HCT116 (cell line): Measurements from ENCODE around the gene LRRC70. TPM values are rescaled to one million over a fixed set of nuclear protein-coding genes. Genes with fewer than 3 reads are reported as not detected.

Source experiments
- ATAC-seq: fragments of 200-7000 bp; cut with Tn5 transposase; 2 replicates; pipeline ENCODE4 v1.9.1; 2020; ENCODE audit warnings: mild to moderate bottlenecking, moderate library complexity
- BruUV-seq: library from RNA; stranded (reverse); fragments of 400-500 nt; replicated peaks from 2 replicates; lab custom pipeline; 2021; lab: Mats Ljungman, UMichigan
- CTCF ChIA-PET: fragments of 300-600 bp; sonication (Branson Sonifier 250); formaldehyde crosslinking; loops from one replicate; lab custom pipeline; 2021; ENCODE audit warnings: antibody characterized with exemption; lab: Charles Lee
- POLR2A ChIA-PET: fragments of 300-600, 350-600 bp; sonication (Branson Sonifier 250); formaldehyde crosslinking; loops from one replicate; lab custom pipeline; 2021; ENCODE audit warnings: antibody characterized with exemption; lab: Charles Lee
- RAD21 ChIA-PET, 2 experiments: fragments of 300-600 bp; sonication (Branson Sonifier 250); formaldehyde crosslinking; loops; one replicate each; lab custom pipeline; 2023; ENCODE audit warnings: low total read pairs in 2 of 2; ENCODE audit not compliant: uncharacterized antibody in 2 of 2, unreplicated experiment in 2 of 2, low non-redundant PET in 1 of 2; lab: Charles Lee
- DNase-seq: peaks from one replicate; pipeline ENCODE4 v3.0.0-alpha.2; 2010; ENCODE audit warnings: low read depth, low spot score
- H2AFZ ChIP-seq: fragments of 200-600 bp; shearing (Covaris generic), sonication (generic); 2 replicates; pipeline ENCODE4 v1.6.1; 2017; ENCODE audit warnings: low read depth, mixed run types, mixed read lengths, antibody characterized with exemption, low read length; ENCODE audit not compliant: poor library complexity, severe bottlenecking
- H3K27ac ChIP-seq: 2 replicates; pipeline ENCODE4 v1.5.1; 2012; ENCODE audit warnings: low read depth, low read length
- H3K27me3 ChIP-seq: fragments of 200-600 bp; sonication (generic); 2 replicates; pipeline ENCODE4 v1.6.1; 2016; ENCODE audit warnings: mixed run types, low read length, mixed read lengths; ENCODE audit not compliant: insufficient read depth
- H3K36me3 ChIP-seq, 2 experiments: fragments of 200-500 bp in 1 of 2; fragments of 200-600 bp in 1 of 2; sonication (Bioruptor generic) in 1 of 2; sonication (generic) in 1 of 2; 2 replicates each; pipeline versions ENCODE4 v1.5.1 to v1.6.1; 2014 to 2016; ENCODE audit warnings: low read length in 2 of 2, inconsistent platforms in 1 of 2, mixed read lengths in 1 of 2, mixed run types in 1 of 2; ENCODE audit not compliant: insufficient read depth in 2 of 2, control insufficient read depth in 1 of 2
- H3K4me1 ChIP-seq, 2 experiments: fragments of 200-600 bp in 1 of 2; sonication (generic) in 1 of 2; 2 replicates each; pipeline versions ENCODE4 v1.5.1 to v1.6.1; 2012 to 2017; ENCODE audit warnings: low read length in 2 of 2, inconsistent platforms in 1 of 2, mild to moderate bottlenecking in 1 of 2, mixed read lengths in 1 of 2, mixed run types in 1 of 2, moderate library complexity in 1 of 2; ENCODE audit not compliant: insufficient read depth in 2 of 2, control insufficient read depth in 1 of 2
- H3K4me2 ChIP-seq: fragments of 200-600 bp; sonication (generic); 2 replicates; pipeline ENCODE4 v1.6.1; 2017; ENCODE audit warnings: mixed run types, low read length, mixed read lengths
- H3K4me3 ChIP-seq, 2 experiments: fragments of 200-600 bp in 1 of 2; sonication (generic) in 1 of 2; replicated peaks in 1 of 2; 2 replicates each; pipeline ENCODE4 v1.5.1; 2011 to 2016; ENCODE audit warnings: low read length in 2 of 2, control low read depth in 1 of 2, low read depth in 1 of 2, mild to moderate bottlenecking in 1 of 2, mixed read lengths in 1 of 2, mixed run types in 1 of 2
- H3K79me2 ChIP-seq: fragments of 200-600 bp; sonication (generic); 2 replicates; pipeline ENCODE4 v1.6.1; 2017; ENCODE audit warnings: mild to moderate bottlenecking, mixed run types, low read length, moderate library complexity, mixed read lengths; ENCODE audit not compliant: insufficient read depth
- H3K9ac ChIP-seq: fragments of 200-600 bp; sonication (generic); 2 replicates; pipeline ENCODE4 v1.6.1; 2016; ENCODE audit warnings: low read length, mixed read lengths
- H3K9me2 ChIP-seq: fragments of 200-600 bp; sonication (generic), shearing (Covaris generic); 2 replicates; pipeline ENCODE4 v1.6.1; 2017; ENCODE audit warnings: mixed run types, mild to moderate bottlenecking, moderate library complexity; ENCODE audit not compliant: insufficient read depth
- H3K9me3 ChIP-seq, 2 experiments: fragments of 200-500 bp in 1 of 2; fragments of 200-600 bp in 1 of 2; sonication (Bioruptor generic) in 1 of 2; sonication (generic) in 1 of 2; 2 replicates each; pipeline ENCODE4 v1.6.1; 2014 to 2017; ENCODE audit warnings: low read length in 2 of 2, mixed read lengths in 2 of 2, inconsistent platforms in 1 of 2, low read depth in 1 of 2, mild to moderate bottlenecking in 1 of 2, mixed run types in 1 of 2, moderate library complexity in 1 of 2; ENCODE audit not compliant: control insufficient read depth in 1 of 2, insufficient read depth in 1 of 2
- H4K20me1 ChIP-seq: fragments of 200-600 bp; sonication (generic), shearing (Covaris generic); 2 replicates; pipeline ENCODE4 v1.6.1; 2017; ENCODE audit warnings: mixed run types, mild to moderate bottlenecking, moderate library complexity; ENCODE audit not compliant: insufficient read depth
- ATF3 ChIP-seq: IDR thresholded peaks from 2 replicates; pipeline ENCODE4 v1.6.1; 2012
- CEBPB ChIP-seq: IDR thresholded peaks from 2 replicates; pipeline ENCODE4 v1.6.1; 2012; ENCODE audit warnings: low read depth
- POLR2A ChIP-seq: IDR thresholded peaks from 2 replicates; pipeline ENCODE4 v1.7.0; 2011; ENCODE audit warnings: borderline replicate concordance; ENCODE audit not compliant: insufficient read depth, insufficient read length; ENCODE audit errors: extremely low read depth
- POLR2AphosphoS5 ChIP-seq: IDR thresholded peaks from 2 replicates; pipeline ENCODE4 v1.6.1; 2011; ENCODE audit warnings: mild to moderate bottlenecking, low read depth, low read length, moderate library complexity
- RAD21 ChIP-seq: IDR thresholded peaks from 2 replicates; pipeline ENCODE4 v1.6.1; 2012; ENCODE audit warnings: low read depth, mild to moderate bottlenecking
- REST ChIP-seq: IDR thresholded peaks from 2 replicates; pipeline ENCODE4 v1.6.1; 2012; ENCODE audit warnings: low read depth
- SRF ChIP-seq: IDR thresholded peaks from 2 replicates; pipeline ENCODE4 v1.6.1; 2012; ENCODE audit warnings: low read depth
- YY1 ChIP-seq: IDR thresholded peaks from 2 replicates; pipeline ENCODE4 v1.6.1; 2011; ENCODE audit warnings: low read length, low read depth, moderate library complexity, mild to moderate bottlenecking; ENCODE audit not compliant: insufficient replicate concordance; ENCODE audit errors: extremely low read depth
- ZFX ChIP-seq: fragments of 450-650 bp; IDR thresholded peaks from 2 replicates; pipeline ENCODE4 v1.6.1; 2017
- ZNF274 ChIP-seq: fragments of 200-500 bp; sonication (Bioruptor generic); IDR thresholded peaks from 2 replicates; pipeline ENCODE4 v1.6.1; 2014; ENCODE audit warnings: mild to moderate bottlenecking, low read depth, low read length, inconsistent platforms
- intact Hi-C: fragments of 100-400 bp; cut with micrococcal nuclease; formaldehyde crosslinking; loops from 2 replicates; pipeline ENCODE4 v1.10.0; 2022
- total RNA-seq: library from RNA; stranded (reverse); gene quantifications from one replicate; pipeline ENCODE4 v1.2.1, GENCODE V29; 2021; ENCODE audit not compliant: unreplicated experiment
- TF ChIP-seq, protein P1 (sequence below), 3 experiments: fragments of 200-600 bp in 1 of 3; sonication (generic) in 1 of 3; IDR thresholded peaks in 2 of 3; conservative IDR thresholded peaks in 1 of 3; 2 replicates each; pipeline ENCODE4 v1.5.1; 2012 to 2017; ENCODE audit warnings: low read depth in 2 of 3, low read length in 2 of 3, antibody characterized with exemption in 1 of 3, borderline replicate concordance in 1 of 3, control low read depth in 1 of 3, mild to moderate bottlenecking in 1 of 3, mixed read lengths in 1 of 3, mixed run types in 1 of 3, moderate library complexity in 1 of 3; ENCODE audit not compliant: insufficient read depth in 1 of 3

Gene LRRC70
- total RNA-seq, 1 experiment from 2014 or later: 0.37 TPM

DNA sequence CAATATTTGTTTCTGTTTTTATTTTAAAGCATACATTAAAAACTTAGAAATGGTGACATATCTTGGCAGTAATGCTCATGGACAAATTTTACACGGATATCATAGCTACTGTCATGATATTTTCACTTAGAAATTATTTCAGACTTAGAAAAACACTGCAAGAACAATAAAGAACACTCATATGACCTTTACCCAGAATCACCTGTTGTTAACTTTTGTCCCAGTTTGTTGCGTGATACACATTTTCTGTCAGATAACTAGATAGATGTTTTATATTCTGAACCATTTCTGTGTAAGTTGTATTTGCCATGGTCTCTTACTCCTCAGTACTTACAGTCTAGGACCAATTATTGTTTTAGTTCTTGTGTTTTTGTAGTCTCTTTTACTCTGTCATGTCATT lies 3.6 kb upstream of the LRRC70 start (continued):
- no peak for TF ChIP-seq REST

GRCh38 chr5:62575489-62575888 lies 3.1 kb upstream of the LRRC70 start:
- H3K36me3 ChIP-seq: no peaks in the 10 kb centered on the region
- no peak overlapping the region for H3K4me3 ChIP-seq
- no peaks in the 10 kb centered on the region for H4K20me1 ChIP-seq
- DNase-seq: no peak
- no peaks in the 10 kb centered on the region for H3K4me1 ChIP-seq
- ChIA-PET POLR2A (no interaction called here), RAD21 (no interaction called here), CTCF (no interaction called here)
- no peak overlapping the region for H3K27ac ChIP-seq
- BruUV-seq: no TSS peak
- H3K27me3 ChIP-seq: no peaks in the 10 kb centered on the region
- H3K9ac ChIP-seq: no peak overlapping the region
- no peak overlapping the region for H2AFZ ChIP-seq
- no peak for ATAC-seq
- H3K4me2 ChIP-seq: no peak overlapping the region
- H3K9me2 ChIP-seq: no peaks in the 10 kb centered on the region
- intact Hi-C loops: no loop called here
- H3K9me3 ChIP-seq: no peaks in the 10 kb centered on the region
- TF ChIP-seq CEBPB (no peak), POLR2A (no peak), SRF (no peak), ATF3 (no peak), RAD21 (no peak), POLR2AphosphoS5 (no peak), ZFX (no peak), ZNF274 (no peak), YY1 (no peak)
- TF ChIP-seq, protein P1, sequence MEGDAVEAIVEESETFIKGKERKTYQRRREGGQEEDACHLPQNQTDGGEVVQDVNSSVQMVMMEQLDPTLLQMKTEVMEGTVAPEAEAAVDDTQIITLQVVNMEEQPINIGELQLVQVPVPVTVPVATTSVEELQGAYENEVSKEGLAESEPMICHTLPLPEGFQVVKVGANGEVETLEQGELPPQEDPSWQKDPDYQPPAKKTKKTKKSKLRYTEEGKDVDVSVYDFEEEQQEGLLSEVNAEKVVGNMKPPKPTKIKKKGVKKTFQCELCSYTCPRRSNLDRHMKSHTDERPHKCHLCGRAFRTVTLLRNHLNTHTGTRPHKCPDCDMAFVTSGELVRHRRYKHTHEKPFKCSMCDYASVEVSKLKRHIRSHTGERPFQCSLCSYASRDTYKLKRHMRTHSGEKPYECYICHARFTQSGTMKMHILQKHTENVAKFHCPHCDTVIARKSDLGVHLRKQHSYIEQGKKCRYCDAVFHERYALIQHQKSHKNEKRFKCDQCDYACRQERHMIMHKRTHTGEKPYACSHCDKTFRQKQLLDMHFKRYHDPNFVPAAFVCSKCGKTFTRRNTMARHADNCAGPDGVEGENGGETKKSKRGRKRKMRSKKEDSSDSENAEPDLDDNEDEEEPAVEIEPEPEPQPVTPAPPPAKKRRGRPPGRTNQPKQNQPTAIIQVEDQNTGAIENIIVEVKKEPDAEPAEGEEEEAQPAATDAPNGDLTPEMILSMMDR (IDR thresholded peaks at IDR 0.05 in 2 of 3, conservative IDR thresholded peaks at IDR 0.05 in 1 of 3; ENCODE audit: borderline replicate concordance in 1 of 3, insufficient read depth in 1 of 3, low read depth in 2 of 3, low read length in 2 of 3): no peak
- H3K79me2 ChIP-seq: 0 out of 2 replicates have a peak, but pooled peaks cover 4% of the 10 kb centered on the region
